Measurements from ENCODE around the gene CPN2.

Gene CPN2

DNA sequence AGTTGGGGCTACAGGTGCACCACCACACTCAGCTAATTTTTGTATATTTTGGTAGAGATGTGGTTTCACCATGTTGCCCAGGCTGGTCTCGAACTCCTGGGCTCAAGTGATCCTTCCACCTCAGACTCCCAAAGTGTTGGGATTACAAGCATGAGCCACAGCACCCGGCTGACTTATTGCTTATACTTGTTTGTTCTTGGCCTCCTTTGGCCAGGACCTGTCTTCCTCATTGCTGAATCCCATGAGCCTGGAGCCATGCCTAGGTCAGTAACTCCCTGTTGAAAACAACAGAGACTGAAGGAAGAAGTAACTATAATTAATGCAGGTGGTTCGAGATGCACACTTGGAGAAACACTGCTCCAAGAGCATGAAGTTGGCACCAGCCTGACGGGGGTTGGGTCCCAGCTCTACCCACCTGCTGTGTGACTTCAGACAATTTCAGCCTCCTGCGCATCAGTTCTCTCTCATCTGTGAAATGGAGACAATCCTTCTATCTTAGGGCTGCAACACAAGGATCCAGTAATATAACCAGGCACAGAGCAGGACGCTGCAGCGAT lies 38.9 kb downstream of the CPN2 start:
- no peak for DNase-seq

DNA sequence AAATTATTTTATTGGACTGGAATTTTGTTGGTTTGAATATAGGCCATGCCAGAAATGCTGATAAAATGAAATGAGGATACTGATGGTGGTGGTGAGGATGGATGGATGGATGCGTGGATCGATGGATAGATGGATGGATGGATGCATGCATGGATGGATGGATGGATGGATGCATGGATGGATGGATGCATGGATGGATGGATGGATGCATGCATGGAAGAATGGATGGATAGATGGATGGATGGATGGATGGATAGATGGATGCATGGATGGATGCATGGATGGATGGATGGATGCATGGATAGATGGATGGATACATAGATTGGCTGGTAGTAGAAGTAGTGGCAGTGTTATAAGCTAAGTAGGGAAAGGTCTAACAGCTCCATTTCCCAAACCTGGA lies 40.1 kb downstream of the CPN2 start:
- no peak for DNase-seq

DNA sequence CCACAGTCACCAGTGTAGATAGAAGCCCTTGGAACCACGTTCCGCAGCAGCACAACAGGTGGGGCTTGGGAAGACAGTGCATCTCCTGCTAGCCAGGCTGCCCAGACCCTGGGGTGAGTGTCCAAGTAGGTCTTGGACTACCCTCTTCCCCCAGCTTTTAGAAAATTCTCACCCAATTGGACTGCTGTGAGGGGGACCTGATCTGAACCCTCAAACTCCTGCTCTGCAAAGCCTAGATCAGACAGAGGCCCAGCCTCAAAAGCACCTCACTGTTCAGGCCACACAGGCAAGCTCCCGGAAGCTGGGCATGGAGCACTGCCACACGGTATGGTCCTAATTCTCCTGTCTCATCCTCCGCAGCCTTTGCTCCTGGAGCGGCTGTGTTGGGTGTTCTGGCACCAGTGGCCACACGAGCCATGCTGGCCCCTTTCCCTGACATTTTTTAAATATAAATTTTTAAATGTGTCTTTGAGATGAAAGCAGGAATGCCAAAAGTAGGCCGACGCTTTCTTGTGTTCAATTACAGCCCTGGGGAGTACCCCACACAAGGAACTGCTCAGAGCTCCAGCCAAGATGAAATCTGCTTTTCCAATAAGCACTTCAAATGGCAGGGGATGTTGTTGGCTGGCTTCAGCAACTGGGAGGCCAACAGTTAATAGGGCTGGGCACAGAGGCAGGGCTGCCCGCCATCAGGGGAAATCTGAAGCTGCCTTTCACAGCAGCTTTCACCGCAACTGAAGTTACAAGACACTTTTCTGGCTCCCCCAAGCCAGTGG lies 40.9 kb downstream of the CPN2 start:
- DNase-seq, result no peak

DNA sequence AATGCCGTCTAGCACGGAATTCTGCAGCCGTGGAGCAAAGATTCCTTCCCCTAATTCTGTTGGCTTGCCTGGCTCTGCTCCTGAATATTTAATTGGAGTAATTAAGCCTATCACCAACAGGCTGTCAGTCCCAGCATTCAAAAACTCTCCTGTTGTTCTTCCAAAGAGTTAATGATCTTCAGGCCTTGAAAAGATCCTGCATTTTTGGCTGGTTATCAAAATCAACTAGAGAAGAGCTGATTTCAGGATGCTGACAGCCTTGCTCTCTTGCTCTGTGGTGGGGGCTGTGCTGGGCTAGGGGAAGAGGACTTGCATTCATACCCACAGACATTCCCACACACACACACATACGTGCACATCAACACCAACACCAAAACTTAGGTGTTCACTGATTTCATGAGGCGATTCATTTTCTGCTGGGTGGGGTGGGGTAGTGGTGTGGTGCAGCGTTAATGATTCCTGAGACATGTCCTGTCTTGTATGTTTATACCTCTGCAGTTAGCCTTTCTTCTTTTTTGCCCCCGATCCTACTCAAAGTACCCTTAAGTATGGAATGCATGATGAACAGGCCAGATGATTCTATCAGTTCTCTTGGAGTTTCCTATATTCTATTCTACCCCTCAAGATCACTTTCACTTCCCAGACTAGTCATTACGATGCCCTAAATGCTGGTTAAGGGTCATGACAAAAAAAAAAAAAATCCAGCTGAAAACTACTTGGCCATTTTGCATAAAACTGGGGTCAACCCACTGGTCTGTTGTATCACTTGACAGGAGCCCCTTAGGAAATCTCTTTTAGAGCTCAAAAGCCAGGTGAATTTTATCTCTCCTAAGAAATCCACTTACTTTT lies 42.3 kb downstream of the CPN2 start:
- DNase-seq, result no peak

GRCh38 chr3:194307849-194308248 lies 43.3 kb downstream of the CPN2 start:
- no peak for DNase-seq

DNA sequence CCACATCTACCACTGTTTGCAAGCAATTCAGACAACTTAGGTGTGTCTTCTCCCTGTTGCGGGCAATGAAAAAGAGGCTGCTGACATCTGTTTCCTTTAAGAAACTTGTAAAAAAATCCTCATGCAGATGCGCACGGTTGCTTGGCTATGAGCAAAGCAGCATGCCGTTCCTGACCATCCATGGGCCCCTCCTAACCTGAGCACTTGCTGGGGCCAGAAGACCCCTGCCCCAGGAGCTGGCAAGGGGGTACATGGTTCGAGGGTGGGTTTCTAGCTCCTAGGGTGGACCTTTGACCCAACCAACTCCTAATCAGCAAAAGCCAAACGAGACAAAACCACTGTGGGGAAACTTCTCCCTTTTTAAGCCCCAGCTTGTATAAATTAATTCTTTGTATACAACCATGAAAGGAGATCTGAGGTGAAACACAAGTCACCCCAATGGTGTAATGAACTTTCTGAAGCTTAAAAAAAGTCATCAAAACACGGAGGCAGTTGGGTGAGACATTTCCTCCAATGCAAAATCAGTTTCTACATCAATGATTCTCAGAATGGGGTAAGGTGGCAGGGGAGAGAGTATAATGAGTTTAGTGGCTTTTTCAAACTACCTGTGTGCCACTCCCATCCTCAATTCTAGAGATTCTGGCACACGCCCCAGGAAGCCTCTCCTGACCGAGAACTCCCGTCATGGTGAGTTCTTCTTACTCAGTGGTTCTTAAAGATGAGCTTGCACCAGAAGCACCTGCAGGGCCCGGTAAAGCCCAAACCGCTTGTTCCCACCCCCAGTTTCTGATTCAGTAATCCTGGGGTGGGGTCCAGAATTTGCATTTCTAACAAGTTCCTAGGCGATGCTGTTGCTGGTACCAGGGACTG lies 44.1 kb downstream of the CPN2 start:
- DNase-seq, result peak; percentile 28

DNA sequence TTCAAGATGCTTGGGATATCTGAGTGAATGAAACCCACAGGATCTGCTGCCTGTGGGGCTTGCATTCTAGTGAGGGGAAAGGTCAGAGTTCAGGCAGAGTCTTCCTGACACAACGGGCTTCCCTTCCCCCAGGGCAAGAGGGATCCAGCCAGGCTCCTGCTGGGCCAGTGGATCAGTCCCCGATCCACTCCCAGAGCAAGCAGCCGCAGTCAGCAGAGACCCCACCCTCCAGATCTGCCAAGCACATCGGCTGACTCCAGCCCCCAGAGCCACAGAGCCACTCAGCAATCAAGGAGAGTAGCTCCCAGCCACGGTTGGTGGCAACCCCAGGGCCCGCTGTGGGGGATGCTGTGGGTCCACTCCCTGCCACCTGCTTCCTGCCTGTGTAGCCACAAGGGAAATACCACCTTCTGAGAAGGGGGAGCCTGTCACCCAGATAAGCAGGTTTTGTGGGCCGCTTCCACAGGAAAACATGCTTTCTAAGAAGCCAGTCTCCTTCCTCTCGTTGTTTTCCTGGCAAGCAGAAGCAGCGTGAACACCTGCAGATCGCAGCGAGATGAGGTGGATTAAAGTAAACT lies 44.9 kb downstream of the CPN2 start:
- peak; percentile 68 for DNase-seq

DNA sequence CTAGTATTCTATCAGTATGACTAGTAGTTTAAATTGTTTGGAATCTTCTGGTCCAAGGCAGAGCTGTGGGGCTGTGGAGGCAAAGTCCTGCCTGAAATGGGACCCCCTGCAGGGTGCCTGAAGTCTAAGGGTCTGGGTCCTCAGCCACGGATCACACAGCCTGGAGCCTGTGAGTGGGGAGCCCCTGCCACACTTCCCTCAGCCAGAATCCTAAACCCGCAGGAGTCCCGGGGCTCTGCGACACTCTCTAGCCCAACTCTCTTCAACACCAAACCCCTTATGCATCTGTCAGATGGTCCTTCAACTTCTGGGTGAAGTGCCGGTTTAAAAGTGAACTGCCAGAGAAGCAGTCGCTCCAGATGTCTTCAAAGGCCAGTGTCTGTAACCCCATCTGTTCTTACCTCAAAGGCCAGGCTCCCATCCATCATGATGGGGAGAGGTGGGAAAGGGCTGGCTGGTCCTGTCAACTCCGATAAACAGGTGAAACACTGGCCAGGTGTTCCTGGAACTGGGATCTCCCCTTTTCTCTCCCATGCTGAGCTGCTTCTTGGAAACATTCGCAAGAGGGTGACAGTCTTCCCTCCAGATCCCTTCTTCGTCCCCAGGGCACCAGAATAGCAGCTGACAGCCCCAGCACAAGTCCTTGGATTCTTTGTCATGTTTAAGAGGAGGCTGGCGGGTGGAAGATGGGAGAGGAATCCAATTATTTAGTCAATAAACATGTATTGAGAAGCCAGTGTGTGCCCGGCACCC lies 45.6 kb downstream of the CPN2 start:
- no peak for DNase-seq

GRCh38 chr3:194304186-194304917 lies 46.8 kb downstream of the CPN2 start:
- DNase-seq, result no peak

DNA sequence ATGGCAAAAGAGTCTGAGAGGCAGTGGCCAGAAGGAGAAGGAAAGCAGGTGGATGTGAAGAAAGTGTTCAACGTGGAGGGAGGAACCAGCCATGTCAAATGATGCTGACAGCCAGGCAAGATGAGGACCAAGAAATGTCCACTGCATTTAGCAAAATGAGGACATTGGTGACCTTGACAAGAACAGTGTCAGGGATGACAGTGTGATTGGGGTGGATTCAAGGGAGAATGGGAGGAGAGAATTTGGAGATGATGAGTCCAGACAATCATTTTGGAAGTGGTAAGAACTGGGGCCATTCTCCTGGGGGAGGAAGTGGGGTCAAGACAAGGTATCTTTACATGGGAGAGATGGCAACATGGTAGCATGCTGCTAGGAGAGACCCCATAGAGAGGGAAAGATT lies 47.4 kb downstream of the CPN2 start:
- no peak for DNase-seq

DNA sequence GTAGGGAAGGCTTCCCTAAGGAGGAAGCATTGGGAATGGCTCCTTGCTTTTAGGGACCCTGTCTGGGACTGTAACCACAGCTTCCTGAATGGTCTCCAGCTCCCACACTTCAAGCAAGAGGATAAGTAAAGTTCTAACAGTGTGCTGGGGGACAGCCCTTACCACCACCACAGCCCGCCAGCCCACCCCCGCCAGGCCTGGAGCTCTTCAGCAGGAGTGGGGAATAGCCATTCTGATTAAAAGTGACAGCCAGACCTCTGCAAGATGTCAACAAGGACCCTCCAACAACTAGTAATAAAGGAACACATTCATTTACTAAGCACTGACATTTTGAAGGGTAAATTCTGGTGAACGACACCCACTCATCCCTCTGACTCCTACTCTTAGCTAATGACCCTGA lies 49.4 kb downstream of the CPN2 start:
- no peak for DNase-seq

DNA sequence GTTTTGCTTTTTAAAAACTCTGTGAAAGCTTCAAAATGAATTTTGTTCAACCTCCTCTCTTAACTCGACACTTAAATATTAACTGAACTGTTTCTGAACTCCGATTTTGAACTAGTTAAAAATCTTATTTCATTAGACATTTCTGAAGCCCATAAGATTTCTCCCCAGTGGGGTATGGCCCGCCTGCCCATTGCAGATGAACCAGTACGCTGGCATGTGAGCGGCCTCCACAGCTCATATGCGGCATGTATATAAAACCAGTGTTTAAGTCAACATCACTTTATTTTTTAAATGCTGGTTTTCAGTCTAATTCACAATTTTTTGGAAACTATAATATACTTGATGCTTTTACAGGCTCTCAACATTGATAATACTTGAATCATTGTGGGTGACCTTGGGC lies 50.2 kb downstream of the CPN2 start:
- no peak for DNase-seq

DNA sequence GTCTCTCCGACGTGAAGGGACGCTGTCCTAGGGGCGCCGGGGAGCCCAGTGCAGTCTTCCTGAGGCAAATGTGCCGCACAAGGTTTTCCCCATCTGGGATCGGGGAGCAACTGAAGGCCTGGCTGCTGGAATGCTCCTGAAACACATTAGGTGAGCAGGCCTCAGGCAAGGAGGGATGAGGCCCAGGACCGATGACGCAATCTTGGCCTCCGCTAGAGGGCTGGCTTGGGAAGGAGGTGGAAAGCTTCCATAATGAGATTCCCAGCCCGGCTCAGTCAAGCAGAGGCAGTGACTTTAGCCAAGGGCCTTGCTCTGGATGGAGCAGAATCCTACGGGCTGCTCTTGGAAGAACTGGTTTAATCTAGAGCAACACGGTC lies 50.8 kb downstream of the CPN2 start:
- no peak for DNase-seq

DNA sequence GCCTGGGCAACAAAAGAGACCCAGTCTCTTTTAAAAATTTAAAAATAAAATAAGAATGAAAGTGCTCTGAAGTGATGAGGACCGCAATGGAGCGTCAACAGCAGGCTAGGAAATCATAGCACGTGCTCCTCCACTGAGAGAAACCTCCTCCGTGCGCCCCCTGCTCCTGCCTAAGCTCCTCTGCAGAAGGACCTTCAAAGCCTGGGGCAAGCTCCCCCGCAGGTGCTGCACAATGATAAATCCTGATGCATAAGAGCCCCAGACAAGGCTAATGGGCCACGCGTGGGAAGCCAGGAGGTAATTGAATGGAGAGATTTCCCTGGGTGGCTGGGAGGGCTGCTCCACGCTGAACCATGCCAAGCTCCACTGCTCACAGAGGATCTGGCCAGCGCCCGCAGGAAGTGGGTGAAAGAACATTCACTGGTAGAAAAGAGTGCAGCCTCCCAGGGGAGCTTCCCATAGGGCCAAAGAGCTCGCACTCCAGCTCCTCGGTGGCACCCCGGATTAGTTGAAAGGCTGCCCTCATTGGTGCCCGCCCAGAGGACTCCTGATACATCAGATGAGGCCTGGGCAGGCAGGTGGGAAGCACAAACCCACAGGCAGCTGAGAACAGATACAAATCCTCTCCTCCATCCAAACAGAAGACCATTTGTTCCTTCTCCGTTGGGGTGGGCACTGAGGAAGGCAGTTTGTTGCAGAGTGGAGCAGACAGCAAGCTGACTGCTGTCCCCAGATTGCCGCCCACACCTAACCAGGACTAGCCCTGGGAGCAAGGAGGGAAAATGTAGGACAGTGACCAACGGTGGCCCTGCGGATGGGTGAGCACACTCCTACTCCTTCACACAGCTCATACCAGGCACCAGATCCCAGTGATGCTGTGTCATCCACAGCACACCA lies 52.5 kb downstream of the CPN2 start:
- no peak for DNase-seq

DNA sequence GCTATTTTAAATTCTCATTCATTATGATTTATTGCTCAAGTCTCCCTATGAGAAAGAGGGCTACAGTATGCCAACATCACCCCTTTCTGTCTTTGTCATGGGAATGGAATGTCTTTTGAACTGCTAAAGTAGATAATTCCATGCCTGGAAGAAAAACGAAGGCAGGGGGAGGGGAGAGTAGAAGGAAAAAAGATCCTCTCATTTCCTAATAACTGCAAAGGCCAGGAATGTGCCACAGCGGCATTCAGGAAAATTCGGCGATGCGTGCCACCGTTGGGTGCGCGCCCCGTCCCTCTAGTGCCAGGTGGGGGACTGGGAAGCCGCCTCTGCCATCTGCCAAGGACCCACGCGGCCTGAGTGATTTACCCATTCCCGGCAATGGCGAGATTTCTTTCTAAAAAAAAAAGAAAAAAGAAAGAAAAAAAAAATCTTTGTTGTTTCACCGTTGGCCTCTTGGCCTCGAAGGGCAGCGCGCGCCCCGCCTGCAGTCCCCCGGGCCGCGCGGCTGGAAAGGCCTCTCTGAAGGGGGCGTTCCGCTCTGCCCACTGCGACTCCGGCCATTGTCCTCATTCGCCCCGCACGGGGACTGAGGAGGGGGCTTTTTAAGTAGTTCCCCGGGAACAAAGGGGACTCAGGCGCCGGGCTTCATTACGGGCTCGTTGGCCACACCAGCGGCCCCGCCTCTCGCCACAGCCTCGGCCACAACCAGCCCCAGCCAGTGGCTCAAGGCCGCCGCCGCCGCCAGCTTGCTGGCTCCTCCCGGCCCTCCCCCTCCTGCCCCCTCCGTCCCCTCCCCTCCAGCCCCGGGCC lies 54.5 kb downstream of the CPN2 start:
- no peak for DNase-seq

- no peak for DNase-seq
These were observed 56.3 kb downstream of the CPN2 start for GRCh38 chr3:194294895-194295214.

- DNase-seq, result no peak
These were observed 56.8 kb downstream of the CPN2 start for GRCh38 chr3:194294199-194294894.

DNA sequence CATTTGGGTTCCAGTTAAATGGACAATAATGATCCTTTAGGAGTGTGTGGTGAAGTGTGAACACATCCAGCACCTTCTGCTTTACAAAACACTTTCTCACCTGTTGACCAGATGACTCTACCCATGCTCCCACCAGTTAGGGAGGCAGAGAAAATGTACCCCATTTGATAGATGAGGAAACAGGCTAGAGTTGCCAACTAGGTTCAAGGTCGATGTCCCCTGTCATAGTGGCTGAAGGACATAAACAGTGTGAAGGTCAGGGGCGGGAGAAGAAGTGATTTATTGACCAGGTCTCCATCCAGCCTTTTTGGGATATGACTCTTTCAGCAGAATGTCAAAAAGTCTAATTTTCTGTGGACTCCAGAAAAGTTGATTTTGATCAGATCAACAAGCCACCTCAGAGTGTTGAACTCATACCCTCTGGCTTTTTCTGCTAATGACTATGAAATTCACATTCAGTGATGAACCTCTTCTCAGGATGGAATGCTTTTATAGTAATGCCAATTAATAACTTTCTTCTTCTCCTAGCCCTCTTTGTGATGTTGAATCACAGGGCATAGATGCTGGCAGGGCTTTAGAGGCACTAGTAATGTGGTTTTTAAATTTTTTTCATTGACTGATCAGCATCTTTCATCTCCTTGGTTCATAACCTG lies 57.5 kb downstream of the CPN2 start:
- DNase-seq, result no peak

All from CD4-positive, alpha-beta T cell treated with Interleukin-17A for 1 hour (primary cell).